NB4 (cell line): ENCODE data around the gene TYW1.

Source experiments
- CTCF ChIP-seq: IDR thresholded peaks from one replicate; pipeline ENCODE4 v1.5.1; 2012; ENCODE audit warnings: low read depth, low read length
- MAX ChIP-seq: IDR thresholded peaks from 2 replicates; pipeline ENCODE4 v1.6.1; 2011; ENCODE audit warnings: low read depth, low read length
- MYC ChIP-seq: IDR thresholded peaks from 2 replicates; pipeline ENCODE4 v1.6.1; 2011; ENCODE audit warnings: low read depth, low read length
- POLR2A ChIP-seq: IDR thresholded peaks from 2 replicates; pipeline ENCODE4 v1.6.1; 2011; ENCODE audit warnings: mild to moderate bottlenecking; ENCODE audit not compliant: insufficient read length; ENCODE audit errors: extremely low read depth

DNA sequence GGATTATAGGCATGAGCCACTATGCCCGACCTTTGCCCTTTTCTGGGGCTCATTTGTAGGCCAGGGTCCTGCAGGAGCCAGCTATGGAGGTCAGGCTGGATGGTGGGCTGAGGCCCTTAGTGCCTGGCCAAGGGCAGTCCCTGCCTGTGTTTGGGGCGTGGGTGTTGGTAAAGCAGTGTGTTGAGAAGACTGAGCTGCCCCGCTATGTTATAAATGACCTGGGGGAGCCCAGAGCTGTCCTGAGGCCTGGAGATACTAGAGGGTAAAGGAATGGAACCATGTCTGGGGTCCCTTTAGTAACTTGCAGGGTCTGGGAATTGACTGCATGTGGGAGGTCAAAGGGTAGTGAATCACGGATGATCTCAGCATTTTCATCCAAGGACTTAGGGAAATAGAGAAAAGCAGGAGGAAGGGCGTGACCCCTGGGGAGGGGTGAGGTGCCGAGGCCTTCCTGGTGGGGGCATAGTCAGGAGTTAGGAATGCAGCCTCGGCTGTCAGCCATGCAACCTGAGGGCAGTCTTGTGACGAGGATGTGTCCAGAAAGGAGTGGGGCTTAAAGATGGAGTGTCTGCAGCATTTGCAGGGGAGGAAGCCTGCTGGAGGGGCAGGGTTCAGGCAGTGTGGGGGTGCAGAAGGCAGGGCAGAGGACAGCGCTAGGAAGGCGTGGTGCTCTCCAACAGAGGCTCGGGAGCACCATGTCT, 44.1 kb upstream of the TYW1 start:
- TF ChIP-seq CTCF (no peak), MYC (no peak), POLR2A (no peak), MAX (no peak)
